ENCODE data around the gene ITPR3. TPM values are rescaled to one million over a fixed set of nuclear protein-coding genes. Genes with fewer than 3 reads are reported as not detected.

The ITPR3 gene
- total and polyA plus RNA-seq, 7 donors, result 7.7 to 75.3 (median 10.2) TPM

GRCh38 chr6:33731751-33732282 lies 110.7 kb downstream of the ITPR3 start:
- WGBS, 2 donors, result 65 to 81% methylated on average over 9 of the region's 9 CpGs
- H3K4me1 ChIP-seq, result no peaks in the 10 kb centered on the region
- intact Hi-C loops (cut with DNase I), result no loop called here

GRCh38 chr6:33732385-33732784 lies 111.3 kb downstream of the ITPR3 start:
- no peak for DNase-seq
- H3K4me1 ChIP-seq, result no peaks in the 10 kb centered on the region
- WGBS, 2 donors, result 92 to 95% methylated on average over 6 of the region's 6 CpGs
- no peaks in the 10 kb centered on the region for H3K27me3 ChIP-seq
- no peak overlapping the region for H3K4me3 ChIP-seq
- peaks cover 0 to 63% (median 13%) of the 10 kb centered on the region in 4 donors for H3K36me3 ChIP-seq
- H3K9me3 ChIP-seq, result no peaks in the 10 kb centered on the region
- TF ChIP-seq EP300 (IDR thresholded peaks at IDR 0.05) (no peak), CTCF (IDR thresholded peaks at IDR 0.05) (no peak), POLR2AphosphoS5 (IDR thresholded peaks at IDR 0.05) (no peak), POLR2A (IDR thresholded peaks at IDR 0.05) (no peak)
- H3K27ac ChIP-seq, result no peak overlapping the region
- intact Hi-C loops (cut with DNase I), result no loop called here

More at GRCh38 chr6:33731751-33732282, 110.7 kb downstream of the ITPR3 start:
- H3K9me3 ChIP-seq, result no peaks in the 10 kb centered on the region
- no peak overlapping the region for H3K27ac ChIP-seq
- H3K27me3 ChIP-seq, result no peaks in the 10 kb centered on the region
- no peak overlapping the region for H3K4me3 ChIP-seq
- peaks cover 0 to 65% (median 13%) of the 10 kb centered on the region in 4 donors for H3K36me3 ChIP-seq
- DNase-seq, result no peak
- TF ChIP-seq EP300 (IDR thresholded peaks at IDR 0.05), result no peak
- no peak for TF ChIP-seq POLR2A (IDR thresholded peaks at IDR 0.05)
- TF ChIP-seq POLR2AphosphoS5 (IDR thresholded peaks at IDR 0.05), result no peak
- TF ChIP-seq CTCF (IDR thresholded peaks at IDR 0.05), result no peak

GRCh38 chr6:33732817-33733708 lies 111.9 kb downstream of the ITPR3 start:
- peaks cover 0 to 66% (median 8%) of the 10 kb centered on the region in 4 donors for H3K36me3 ChIP-seq
- no peaks in the 10 kb centered on the region for H3K9me3 ChIP-seq
- no peak overlapping the region for H3K27ac ChIP-seq
- DNase-seq, result no peak
- H3K4me1 ChIP-seq, result no peaks in the 10 kb centered on the region
- no peaks in the 10 kb centered on the region for H3K27me3 ChIP-seq
- TF ChIP-seq EP300 (IDR thresholded peaks at IDR 0.05) (no peak), CTCF (IDR thresholded peaks at IDR 0.05) (no peak), POLR2A (IDR thresholded peaks at IDR 0.05) (no peak), POLR2AphosphoS5 (IDR thresholded peaks at IDR 0.05) (no peak)
- H3K4me3 ChIP-seq, result no peak overlapping the region
- intact Hi-C loops (cut with DNase I), result no loop called here
- 91 to 93% methylated on average over 13 of the region's 13 CpGs for WGBS, 2 donors

GRCh38 chr6:33733709-33734007 lies 112.5 kb downstream of the ITPR3 start:
- TF ChIP-seq POLR2A (IDR thresholded peaks at IDR 0.05) (no peak), CTCF (IDR thresholded peaks at IDR 0.05) (no peak), EP300 (IDR thresholded peaks at IDR 0.05) (no peak), POLR2AphosphoS5 (IDR thresholded peaks at IDR 0.05) (no peak)
- Histone ChIP-seq H3K4me1 (no peaks in the 10 kb centered on the region), H3K27me3 (no peaks in the 10 kb centered on the region), H3K27ac (no peak overlapping the region), H3K9me3 (no peaks in the 10 kb centered on the region), H3K4me3 (no peak overlapping the region), H3K36me3 (peaks cover 0 to 72% (median 8%) of the 10 kb centered on the region in 4 donors)
- no peak for DNase-seq
- 95 to 96% methylated on average over 8 of the region's 8 CpGs for WGBS, 2 donors
- intact Hi-C loops (cut with DNase I), result no loop called here

Measured in sigmoid colon (tissue), 7 donors.